Lower lobe of right lung (tissue), 2 donors: ENCODE results near the gene REEP1. TPM values are rescaled to one million over a fixed set of nuclear protein-coding genes. Genes with fewer than 3 reads are reported as not detected.
"Not testable (repeated sequence)": the region's sequence is repeated elsewhere in the genome, so short reads cannot be mapped to it uniquely, and the experiment has no call there.

ENCODE experiments used
- ATAC-seq, 2 donors: fragments of 200-7000 bp; cut with Tn5 transposase; one replicate each; pipeline ENCODE4 v1.9.1; 2020 to 2022; ENCODE audit warnings: mild to moderate bottlenecking in 2 of 2, moderate library complexity in 2 of 2
- DNase-seq: peaks from one replicate; pipeline ENCODE4 v3.0.0-alpha.2; 2020
- H3K27ac ChIP-seq: fragments of 200-600 bp; one replicate; pipeline ENCODE4 v1.8.0; 2022
- H3K27me3 ChIP-seq: fragments of 200-600 bp; one replicate; pipeline ENCODE4 v1.8.0; 2022; ENCODE audit warnings: low read depth
- H3K36me3 ChIP-seq: fragments of 200-600 bp; one replicate; pipeline ENCODE4 v1.8.0; 2022; ENCODE audit warnings: mild to moderate bottlenecking
- H3K4me1 ChIP-seq: fragments of 200-600 bp; one replicate; pipeline ENCODE4 v1.8.0; 2022
- H3K4me3 ChIP-seq: fragments of 200-600 bp; one replicate; pipeline ENCODE4 v1.8.0; 2022; ENCODE audit warnings: mild to moderate bottlenecking
- H3K9me3 ChIP-seq: fragments of 200-600 bp; one replicate; pipeline ENCODE4 v1.8.0; 2022
- intact Hi-C: fragments of 100-400 bp; cut with DNase I; formaldehyde crosslinking; loops from one replicate; pipeline ENCODE4 v1.11.0; 2022
- total RNA-seq: library from RNA; stranded (reverse); fragmentation: NEBNext Ultra II Directional; extraction: Animal tissue kit (Norgen Biotek cat#: 25700); gene quantifications from one replicate; pipeline ENCODE4 v1.2.1, GENCODE V29; 2021
- TF ChIP-seq, protein P1 (sequence below): fragments of 200-600 bp; IDR thresholded peaks from one replicate; pipeline ENCODE4 v1.8.0; 2022; ENCODE audit warnings: antibody characterized with exemption, mild to moderate bottlenecking
- donor health status: DM: no; HTN: yes; CAD: no; lungs with severe emphysema.

Gene REEP1
- total RNA-seq, 1 donor from 2014 or later, result 6.9 TPM

DNA sequence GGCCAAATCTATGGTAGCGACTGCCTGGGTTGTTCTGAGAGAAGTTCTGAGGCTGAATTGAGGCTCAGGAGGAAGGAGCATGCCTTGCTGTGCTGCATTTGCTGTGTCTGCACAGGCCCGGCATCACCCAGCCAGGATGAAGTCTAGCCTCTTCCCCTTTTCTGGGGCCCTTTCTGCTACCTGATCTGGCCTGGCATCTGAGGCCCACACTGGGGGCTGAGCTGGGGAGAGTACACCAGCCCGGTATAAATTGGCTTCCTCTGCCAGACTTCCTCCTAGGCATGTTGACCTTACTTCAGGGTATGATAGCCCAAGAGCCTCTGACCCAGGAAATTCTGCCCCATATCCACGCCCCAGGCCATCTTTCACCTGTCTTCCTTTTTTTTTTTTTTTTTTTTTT is 108.2 kb downstream of the REEP1 start:
- intact Hi-C loops, result no loop called here
- Histone ChIP-seq H3K27ac (no peak overlapping the region), H3K9me3 (no peaks in the 10 kb centered on the region), H3K4me1 (peaks cover 19% of the 10 kb centered on the region), H3K27me3 (no peaks in the 10 kb centered on the region), H3K4me3 (no peak overlapping the region), H3K36me3 (no peaks in the 10 kb centered on the region)
- ATAC-seq (no peak), DNase-seq (no peak)
- TF ChIP-seq, protein P1, sequence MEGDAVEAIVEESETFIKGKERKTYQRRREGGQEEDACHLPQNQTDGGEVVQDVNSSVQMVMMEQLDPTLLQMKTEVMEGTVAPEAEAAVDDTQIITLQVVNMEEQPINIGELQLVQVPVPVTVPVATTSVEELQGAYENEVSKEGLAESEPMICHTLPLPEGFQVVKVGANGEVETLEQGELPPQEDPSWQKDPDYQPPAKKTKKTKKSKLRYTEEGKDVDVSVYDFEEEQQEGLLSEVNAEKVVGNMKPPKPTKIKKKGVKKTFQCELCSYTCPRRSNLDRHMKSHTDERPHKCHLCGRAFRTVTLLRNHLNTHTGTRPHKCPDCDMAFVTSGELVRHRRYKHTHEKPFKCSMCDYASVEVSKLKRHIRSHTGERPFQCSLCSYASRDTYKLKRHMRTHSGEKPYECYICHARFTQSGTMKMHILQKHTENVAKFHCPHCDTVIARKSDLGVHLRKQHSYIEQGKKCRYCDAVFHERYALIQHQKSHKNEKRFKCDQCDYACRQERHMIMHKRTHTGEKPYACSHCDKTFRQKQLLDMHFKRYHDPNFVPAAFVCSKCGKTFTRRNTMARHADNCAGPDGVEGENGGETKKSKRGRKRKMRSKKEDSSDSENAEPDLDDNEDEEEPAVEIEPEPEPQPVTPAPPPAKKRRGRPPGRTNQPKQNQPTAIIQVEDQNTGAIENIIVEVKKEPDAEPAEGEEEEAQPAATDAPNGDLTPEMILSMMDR, result no peak

DNA sequence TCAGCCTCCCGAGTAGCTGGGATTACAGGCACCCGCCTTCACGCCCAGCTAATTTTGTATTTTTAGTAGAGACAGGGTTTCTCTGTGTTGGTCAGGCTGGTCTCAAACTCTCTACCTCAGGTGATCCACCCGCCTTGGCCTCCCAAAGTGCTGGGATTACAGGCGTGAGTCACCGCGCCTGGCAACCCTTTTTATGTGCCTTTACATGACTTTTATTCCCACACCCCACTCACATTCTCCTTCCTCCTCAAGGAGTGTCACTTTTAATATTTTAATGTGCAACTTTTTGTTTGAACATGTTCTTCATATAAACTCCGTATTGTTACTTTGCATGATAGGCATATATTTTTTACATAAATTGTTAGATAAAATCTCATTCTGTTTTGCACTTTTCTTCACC is 108.9 kb downstream of the REEP1 start:
- DNase-seq, intact Hi-C loops, ATAC-seq, H3K9me3 ChIP-seq, H3K27me3 ChIP-seq, H3K27ac ChIP-seq, H3K4me3 ChIP-seq, H3K36me3 ChIP-seq: not testable (repeated sequence)
- H3K4me1 ChIP-seq, result peaks cover 19% of the 10 kb centered on the region

DNA sequence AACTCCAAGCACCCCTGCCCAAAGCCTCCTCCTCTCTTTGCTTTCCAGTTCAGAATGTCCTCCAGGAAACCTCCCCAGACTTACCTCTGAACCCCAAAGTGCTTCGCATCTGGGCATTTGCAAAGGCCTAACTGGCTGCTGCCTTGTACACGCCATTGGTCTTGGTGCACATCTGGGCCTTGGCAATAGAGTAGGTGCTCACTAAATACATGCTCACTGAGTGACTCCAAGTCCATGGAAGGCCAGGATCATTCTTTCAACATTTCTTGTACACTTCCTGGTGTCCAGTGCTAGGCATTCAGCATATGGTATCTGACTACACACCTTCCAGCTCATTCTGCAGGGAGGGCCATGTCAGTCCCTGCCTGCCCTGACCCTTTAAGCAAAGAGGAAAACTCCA is 109.7 kb downstream of the REEP1 start:
- Histone ChIP-seq H3K4me1 (peaks cover 26% of the 10 kb centered on the region), H3K36me3 (no peaks in the 10 kb centered on the region), H3K27me3 (no peaks in the 10 kb centered on the region), H3K9me3 (no peaks in the 10 kb centered on the region), H3K4me3 (no peak overlapping the region), H3K27ac (no peak overlapping the region)
- ATAC-seq (no peak), DNase-seq (no peak)
- intact Hi-C loops, result no loop called here
- TF ChIP-seq, protein P1, result no peak

DNA sequence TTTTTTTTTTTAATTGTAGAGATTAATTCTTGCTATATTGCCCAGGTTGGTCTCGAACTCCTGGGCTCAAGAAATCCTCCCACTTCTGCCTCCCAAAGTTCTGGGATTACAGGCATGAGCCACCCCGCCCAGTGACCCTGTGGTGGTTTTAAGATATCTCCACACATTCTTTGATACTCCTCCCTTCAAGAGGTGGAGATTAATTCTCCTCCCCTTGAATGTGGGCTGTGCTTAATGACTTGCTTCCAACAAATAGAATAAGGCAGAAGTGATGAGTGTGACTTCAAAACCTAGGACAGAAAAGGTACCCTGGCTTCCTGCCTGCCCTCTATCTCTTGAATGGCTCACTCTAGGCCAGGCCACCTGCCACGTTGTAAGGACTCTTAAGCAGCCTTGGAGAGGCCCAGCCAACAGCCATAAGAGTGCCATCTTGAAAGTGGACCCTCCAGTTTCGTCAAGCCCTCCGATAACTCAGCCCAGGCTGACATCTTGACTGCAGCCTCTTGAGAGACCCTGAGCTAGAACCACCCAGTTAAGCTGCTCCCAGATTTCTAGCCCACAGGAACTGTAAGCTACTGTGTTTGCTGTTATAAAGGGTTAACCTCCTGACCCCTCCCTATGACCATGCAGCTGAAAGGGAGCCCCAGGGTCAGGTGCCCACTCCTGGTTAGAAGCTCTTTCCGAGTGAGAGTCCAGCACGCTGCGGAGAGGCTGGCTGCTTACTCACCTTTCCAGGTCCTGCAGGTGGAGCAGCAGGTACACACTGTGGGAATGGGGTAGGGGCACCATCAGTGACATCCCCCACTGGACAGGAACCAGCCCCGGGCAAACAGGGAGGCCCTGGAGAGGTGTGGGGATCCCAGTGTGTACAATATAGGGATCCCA is 110.5 kb downstream of the REEP1 start:
- intact Hi-C loops, result no loop called here
- Histone ChIP-seq H3K27ac (no peak overlapping the region), H3K4me1 (peaks cover 32% of the 10 kb centered on the region), H3K9me3 (no peaks in the 10 kb centered on the region), H3K36me3 (no peaks in the 10 kb centered on the region), H3K27me3 (no peaks in the 10 kb centered on the region), H3K4me3 (no peak overlapping the region)
- TF ChIP-seq, protein P1, result no peak
- DNase-seq, result no peak
- peak; percentile 44 for ATAC-seq

DNA sequence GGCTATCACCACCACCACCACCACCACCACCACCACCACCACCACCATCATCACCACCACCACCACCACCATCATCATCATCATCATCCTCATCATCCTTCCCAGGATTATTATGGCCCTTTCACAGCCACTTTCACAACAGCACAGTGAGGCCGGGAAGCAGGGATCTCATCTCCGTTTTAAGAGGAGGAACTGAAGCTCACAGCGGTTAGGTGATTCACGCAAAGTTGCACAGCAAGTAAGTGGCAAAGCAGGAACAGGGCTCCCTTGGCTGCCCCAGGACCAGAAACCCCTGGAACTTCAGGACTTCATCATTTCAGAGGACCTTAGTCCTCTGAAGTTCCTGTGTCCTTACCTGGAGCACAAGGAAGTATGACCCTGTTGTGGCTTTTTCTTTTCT is 111.4 kb downstream of the REEP1 start:
- Histone ChIP-seq H3K4me1 (peaks cover 39% of the 10 kb centered on the region), H3K36me3 (no peaks in the 10 kb centered on the region), H3K27ac (no peak overlapping the region), H3K4me3 (no peak overlapping the region), H3K27me3 (no peaks in the 10 kb centered on the region), H3K9me3 (no peaks in the 10 kb centered on the region)
- DNase-seq (no peak), ATAC-seq (no peak)
- intact Hi-C loops, result no loop called here
- TF ChIP-seq, protein P1, result no peak

GRCh38 chr2:86225581-86225980 is 111.8 kb downstream of the REEP1 start:
- H3K27ac ChIP-seq, result no peak overlapping the region
- no peaks in the 10 kb centered on the region for H3K27me3 ChIP-seq
- ATAC-seq, result peak in 1 of 2 donors; percentile 17
- intact Hi-C loops, result no loop called here
- TF ChIP-seq, protein P1, result no peak
- H3K4me1 ChIP-seq, result peaks cover 41% of the 10 kb centered on the region
- DNase-seq, result no peak
- no peaks in the 10 kb centered on the region for H3K9me3 ChIP-seq
- no peaks in the 10 kb centered on the region for H3K36me3 ChIP-seq
- H3K4me3 ChIP-seq, result no peak overlapping the region
